Duodenal mucosa (tissue), 2 donors: ENCODE data around the gene C19orf12.
"Not testable (repeated sequence)": the region's sequence is repeated elsewhere in the genome, so short reads cannot be mapped to it uniquely, and the experiment has no call there.

ENCODE experiments used
- H3K27ac ChIP-seq: one replicate; pipeline ENCODE4 v1.7.0; 2013; ENCODE audit warnings: low read depth, low read length
- H3K27me3 ChIP-seq, 2 donors: one replicate each; pipeline ENCODE4 v1.7.0; 2013; ENCODE audit warnings: low read length in 2 of 2, control low read depth in 1 of 2; ENCODE audit not compliant: insufficient read depth in 2 of 2, control insufficient read depth in 1 of 2
- H3K36me3 ChIP-seq, 2 donors: one replicate each; pipeline ENCODE4 v1.7.0; 2013; ENCODE audit warnings: low read length in 2 of 2, control low read depth in 1 of 2; ENCODE audit not compliant: insufficient read depth in 2 of 2, control insufficient read depth in 1 of 2
- H3K4me1 ChIP-seq, 2 donors: one replicate each; pipeline ENCODE4 v1.7.0; 2013; ENCODE audit warnings: low read length in 2 of 2, control low read depth in 1 of 2; ENCODE audit not compliant: insufficient read depth in 2 of 2, control insufficient read depth in 1 of 2
- H3K4me3 ChIP-seq, 2 donors: one replicate each; pipeline ENCODE4 v1.7.0; 2013; ENCODE audit warnings: low read length in 2 of 2, low read depth in 1 of 2
- H3K9ac ChIP-seq, 2 donors: one replicate each; pipeline ENCODE4 v1.7.0; 2013; ENCODE audit warnings: low read length in 2 of 2, low read depth in 1 of 2
- H3K9me3 ChIP-seq, 2 donors: one replicate each; pipeline ENCODE4 v1.7.0; 2013; ENCODE audit warnings: low read length in 2 of 2, control low read depth in 1 of 2; ENCODE audit not compliant: control insufficient read depth in 1 of 2

C19orf12 gene

DNA sequence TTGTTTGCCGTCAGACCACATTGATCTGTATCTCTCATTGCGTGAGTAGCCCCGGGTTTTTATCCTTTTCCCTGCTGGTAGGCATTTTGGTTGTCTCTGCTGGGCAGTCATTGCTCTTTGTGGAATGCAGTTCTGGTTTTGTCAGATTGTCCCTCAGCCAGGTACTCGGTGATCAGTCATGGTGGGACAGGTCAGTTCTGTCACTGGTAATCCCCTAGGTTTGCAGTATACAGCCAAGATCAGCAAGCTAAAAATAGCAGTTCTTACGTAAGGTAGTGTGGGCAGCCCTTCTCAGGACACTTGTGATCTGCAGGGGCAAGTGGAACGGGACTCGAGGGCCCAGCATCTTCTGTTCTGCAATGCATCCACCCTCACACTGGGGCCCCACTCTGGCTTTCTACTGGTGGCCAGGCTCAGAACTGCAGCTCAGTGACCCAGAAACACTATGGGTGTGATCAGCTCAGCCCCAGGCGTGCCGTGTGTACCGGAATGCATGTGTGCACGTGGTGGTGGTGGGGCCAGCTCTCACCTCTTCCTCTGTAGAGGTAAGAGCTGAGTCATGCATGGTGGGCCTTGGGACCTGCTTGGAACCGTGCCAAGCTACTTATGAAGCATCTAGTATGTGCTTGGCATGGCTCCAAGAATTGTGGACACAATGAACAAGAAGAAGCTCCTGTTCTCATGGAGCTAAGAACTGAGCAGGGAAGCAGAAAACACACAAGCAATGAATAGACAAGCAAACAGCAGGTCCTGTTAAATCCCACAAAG is 43.5 kb downstream of the C19orf12 start:
- Histone ChIP-seq H3K27me3 (no peaks in the 10 kb centered on the region), H3K4me1 (peaks cover 7 to 24% of the 10 kb centered on the region in 2 donors), H3K9me3 (no peaks in the 10 kb centered on the region), H3K36me3 (peaks cover 12 to 22% of the 10 kb centered on the region in 2 donors), H3K4me3 (peak overlapping the region in 1 of 2 donors; percentile 28), H3K27ac (no peak overlapping the region), H3K9ac (no peak overlapping the region)

DNA sequence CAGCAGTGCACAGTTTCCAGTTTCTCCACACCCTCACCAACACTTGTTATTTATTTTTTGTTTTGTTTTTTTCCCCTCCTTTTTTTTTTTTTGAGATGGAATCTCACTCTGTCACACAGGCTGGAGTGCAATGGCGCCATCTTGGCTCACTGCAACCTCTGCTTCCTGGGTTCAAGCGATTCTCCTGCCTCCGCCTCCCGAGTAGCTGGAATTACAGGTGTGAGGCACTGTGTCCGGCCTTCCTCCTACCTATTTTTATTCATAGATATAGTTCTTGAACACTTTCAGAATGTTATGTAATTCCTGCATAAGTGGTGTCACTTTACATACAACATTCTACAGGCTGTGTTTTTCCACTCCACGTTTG is 44.1 kb downstream of the C19orf12 start:
- H3K9me3 ChIP-seq, H3K4me3 ChIP-seq, H3K27me3 ChIP-seq, H3K9ac ChIP-seq, H3K27ac ChIP-seq: not testable (repeated sequence)
- H3K4me1 ChIP-seq: peaks cover 8 to 28% of the 10 kb centered on the region in 2 donors
- H3K36me3 ChIP-seq: peaks cover 12 to 22% of the 10 kb centered on the region in 2 donors

DNA sequence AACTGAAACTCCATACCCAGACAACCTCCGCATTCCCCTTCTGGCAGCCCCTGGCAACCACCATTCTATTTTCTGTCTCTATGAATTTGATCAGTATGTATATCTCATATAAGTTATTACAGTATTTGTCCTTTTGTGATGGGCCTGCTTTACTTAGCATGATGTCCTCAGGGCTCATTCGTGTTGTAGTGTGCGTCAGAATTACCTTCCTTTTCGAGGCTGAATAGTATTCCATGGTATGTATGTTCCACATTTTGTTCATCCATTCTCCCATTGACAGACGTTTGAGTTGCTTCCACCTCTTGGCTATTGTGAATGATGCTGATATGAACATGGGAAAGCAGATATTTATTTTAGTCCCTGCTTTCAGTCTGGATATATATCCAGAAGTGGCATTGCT is 44.8 kb downstream of the C19orf12 start:
- peaks cover 8 to 33% of the 10 kb centered on the region in 2 donors for H3K4me1 ChIP-seq

DNA sequence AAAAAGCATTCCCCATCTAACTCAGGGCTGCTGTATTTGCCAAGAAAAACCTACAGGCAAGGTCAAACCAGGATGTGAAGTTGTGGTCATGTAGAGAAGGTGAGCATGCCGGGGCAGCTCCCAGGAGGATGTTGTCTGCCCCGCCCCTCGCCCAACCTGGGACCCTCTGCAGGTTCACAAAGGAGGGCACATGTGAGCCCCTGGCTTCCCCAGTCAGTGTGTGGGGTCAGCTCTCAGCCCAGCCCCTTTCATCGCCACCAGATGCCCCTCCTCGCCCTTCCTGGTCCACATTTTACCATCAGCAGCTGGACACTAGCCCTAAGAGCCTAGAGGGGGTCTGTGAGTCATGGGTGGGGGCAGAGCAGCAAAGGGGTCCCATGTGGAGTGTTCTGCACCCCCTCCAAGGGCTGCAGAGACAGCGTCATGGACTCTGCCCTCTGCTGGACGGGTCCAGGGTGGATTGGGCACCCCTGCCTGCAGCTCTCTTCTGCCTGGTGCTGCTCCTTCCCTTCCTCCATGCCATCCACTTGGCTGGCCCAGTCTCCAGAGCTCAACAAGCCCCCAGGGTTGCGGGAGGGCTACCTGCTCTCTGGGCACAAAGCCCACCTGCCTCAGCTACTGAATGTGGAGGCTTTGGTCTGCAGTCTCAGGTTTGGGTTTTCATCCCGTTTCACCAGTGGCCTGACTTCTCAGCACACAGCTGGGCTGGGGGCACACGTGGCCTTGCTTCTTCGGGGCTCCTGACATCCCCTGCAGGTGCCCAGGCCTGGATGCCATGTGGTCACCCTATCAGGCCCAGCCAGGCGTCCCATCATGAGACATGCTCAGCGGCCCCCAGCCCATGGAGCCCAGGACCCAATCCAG is 46.1 kb downstream of the C19orf12 start:
- peaks cover 0 to 3% of the 10 kb centered on the region in 2 donors for H3K36me3 ChIP-seq
- no peak overlapping the region for H3K27ac ChIP-seq
- no peak overlapping the region for H3K9ac ChIP-seq
- no peaks in the 10 kb centered on the region for H3K9me3 ChIP-seq
- no peak overlapping the region for H3K4me3 ChIP-seq
- peaks cover 8 to 33% of the 10 kb centered on the region in 2 donors for H3K4me1 ChIP-seq
- no peaks in the 10 kb centered on the region for H3K27me3 ChIP-seq

More for the DNA sequence above, 44.8 kb downstream of the C19orf12 start:
- no peak overlapping the region for H3K27ac ChIP-seq
- no peaks in the 10 kb centered on the region for H3K9me3 ChIP-seq
- no peak overlapping the region for H3K9ac ChIP-seq
- H3K4me3 ChIP-seq: no peak overlapping the region
- no peaks in the 10 kb centered on the region for H3K27me3 ChIP-seq
- H3K36me3 ChIP-seq: peaks cover 12 to 15% of the 10 kb centered on the region in 2 donors

DNA sequence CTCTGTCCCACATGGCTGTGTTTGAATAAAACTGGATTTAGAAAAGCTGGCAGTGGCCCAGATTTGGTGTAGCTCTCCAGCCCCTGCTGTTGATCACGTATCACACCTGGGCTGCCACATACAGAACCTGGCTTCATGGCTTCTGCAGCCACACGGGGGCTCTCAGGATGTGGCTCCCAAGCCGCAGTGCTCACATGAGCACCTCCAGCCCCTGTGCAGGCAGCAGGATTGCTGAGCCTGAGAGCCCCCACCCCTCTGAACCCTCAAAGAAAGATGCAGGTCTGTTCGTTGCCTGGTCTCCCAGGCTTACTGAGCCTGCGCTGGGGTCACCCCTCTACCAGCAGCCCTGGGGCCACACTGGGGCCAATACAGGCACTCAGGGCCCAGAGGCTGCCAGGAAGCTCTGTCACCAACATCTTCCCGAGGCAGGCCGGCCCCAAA is 47.1 kb downstream of the C19orf12 start:
- Histone ChIP-seq H3K27me3 (no peaks in the 10 kb centered on the region), H3K27ac (peak overlapping the region; percentile 42)

GRCh38 chr19:29667387-29667783 is 47.7 kb downstream of the C19orf12 start:
- H3K4me1 ChIP-seq: peaks cover 15 to 39% of the 10 kb centered on the region in 2 donors
- H3K4me3 ChIP-seq: peak overlapping the region; percentile 75 to 81

More for the DNA sequence above, 47.1 kb downstream of the C19orf12 start:
- H3K9me3 ChIP-seq: no peaks in the 10 kb centered on the region
- H3K4me1 ChIP-seq: peaks cover 10 to 35% of the 10 kb centered on the region in 2 donors
- peak overlapping the region in 1 of 2 donors; percentile 16 for H3K4me3 ChIP-seq
- H3K9ac ChIP-seq: no peak overlapping the region
- no peaks in the 10 kb centered on the region for H3K36me3 ChIP-seq

GRCh38 chr19:29666578-29667386 is 48.3 kb downstream of the C19orf12 start:
- peak overlapping the region; percentile 75 to 81 for H3K4me3 ChIP-seq
- H3K4me1 ChIP-seq: peaks cover 20 to 38% of the 10 kb centered on the region in 2 donors
- no peaks in the 10 kb centered on the region for H3K27me3 ChIP-seq
- peak overlapping the region; percentile 46 for H3K27ac ChIP-seq
- H3K9ac ChIP-seq: peak overlapping the region; percentile 68 to 74
- no peaks in the 10 kb centered on the region for H3K36me3 ChIP-seq
- H3K9me3 ChIP-seq: no peaks in the 10 kb centered on the region

More at GRCh38 chr19:29667387-29667783, 47.7 kb downstream of the C19orf12 start:
- Histone ChIP-seq H3K36me3 (no peaks in the 10 kb centered on the region), H3K9ac (no peak overlapping the region), H3K27me3 (no peaks in the 10 kb centered on the region), H3K27ac (no peak overlapping the region), H3K9me3 (no peaks in the 10 kb centered on the region)

- Histone ChIP-seq H3K4me3 (peak overlapping the region; percentile 75 to 81), H3K27ac (peak overlapping the region; percentile 46), H3K9me3 (no peaks in the 10 kb centered on the region), H3K4me1 (peaks cover 20 to 33% of the 10 kb centered on the region in 2 donors), H3K9ac (peak overlapping the region; percentile 68 to 74), H3K27me3 (no peaks in the 10 kb centered on the region), H3K36me3 (no peaks in the 10 kb centered on the region)
Measured at GRCh38 chr19:29665826-29666577, 49.1 kb downstream of the C19orf12 start.

GRCh38 chr19:29665215-29665825 is 49.7 kb downstream of the C19orf12 start, which contains the start of gene PLEKHF1:
PLEKHF1 (plus strand) TSS chr19:29665461; CDS start chr19:29673840, 8,379 bp downstream.
- Histone ChIP-seq H3K4me1 (peaks cover 20 to 33% of the 10 kb centered on the region in 2 donors), H3K9ac (peak within 1 kb of the TSS; percentile 68 to 74), H3K9me3 (no peaks in the 10 kb centered on the region), H3K4me3 (peak within 1 kb of the TSS; percentile 75 to 81), H3K27me3 (no peaks in the 10 kb centered on the region), H3K36me3 (no peaks in the 10 kb centered on the region), H3K27ac (peak within 1 kb of the TSS; percentile 46)
